Endothelial cell of umbilical vein (primary cell): Measurements from ENCODE around the gene NLRP4. TPM values are rescaled to one million over a fixed set of nuclear protein-coding genes. Genes with fewer than 3 reads are reported as not detected.

ENCODE experiments used
- BruUV-seq: library from RNA; stranded (reverse); fragments of 400-500 nt; replicated peaks from 2 replicates; lab custom pipeline; 2021; lab: Mats Ljungman, UMichigan
- CTCF ChIA-PET: fragments of 300-600, 350-600 bp; sonication (Branson Sonifier 250); formaldehyde crosslinking; loops from one replicate; lab custom pipeline; 2021; ENCODE audit warnings: antibody characterized with exemption, inconsistent platforms; lab: Charles Lee
- POLR2A ChIA-PET: fragments of 300-600, 350-600 bp; sonication (Branson Sonifier 250); formaldehyde crosslinking; loops from one replicate; lab custom pipeline; 2021; ENCODE audit warnings: antibody characterized with exemption, inconsistent platforms; lab: Charles Lee
- DNase-seq: peaks from one replicate; pipeline ENCODE4 v3.0.0-alpha.2; 2011; ENCODE audit warnings: low read depth, low spot score
- FAIRE-seq: peaks from 2 replicates; lab custom pipeline; 2011; peaks lifted over from hg19 to GRCh38; lab: Jason Lieb, UNC
- H2AFZ ChIP-seq: 2 replicates; pipeline ENCODE4 v1.6.0; 2012; ENCODE audit warnings: low read depth, low read length, control low read depth, inconsistent platforms
- H3K27ac ChIP-seq: 2 replicates; pipeline ENCODE4 v1.5.1; 2011; ENCODE audit warnings: low read depth, mild to moderate bottlenecking, control low read depth, low read length, moderate library complexity; ENCODE audit not compliant: insufficient read depth
- H3K27me3 ChIP-seq, 2 experiments: 2 replicates each; pipeline versions ENCODE4 v1.6.0 to v1.6.1; 2011; ENCODE audit warnings: low read length in 2 of 2, mixed read lengths in 1 of 2; ENCODE audit not compliant: control insufficient read depth in 2 of 2, insufficient read depth in 2 of 2
- H3K36me3 ChIP-seq, 2 experiments: 2 replicates in 1 of 2; 3 replicates in 1 of 2; pipeline ENCODE4 v1.5.1; 2011; ENCODE audit warnings: low read length in 2 of 2, mild to moderate bottlenecking in 1 of 2, moderate library complexity in 1 of 2; ENCODE audit not compliant: control insufficient read depth in 2 of 2, insufficient read depth in 2 of 2; ENCODE audit errors: extremely low read depth in 1 of 2
- H3K4me1 ChIP-seq: 3 replicates; pipeline ENCODE4 v1.5.1; 2011; ENCODE audit warnings: mild to moderate bottlenecking, low read length; ENCODE audit not compliant: control insufficient read depth, insufficient read depth; ENCODE audit errors: extremely low read depth
- H3K4me2 ChIP-seq: 2 replicates; pipeline ENCODE4 v1.6.1; 2011; ENCODE audit warnings: low read length, control low read depth, mixed read lengths; ENCODE audit not compliant: insufficient read depth
- H3K4me3 ChIP-seq, 3 experiments: fragments of 200-600 bp in 1 of 3; sonication (generic), shearing (Covaris generic) in 1 of 3; replicated peaks in 1 of 3; 2 replicates each; pipeline ENCODE4 v1.5.1; 2011 to 2016; ENCODE audit warnings: control low read depth in 3 of 3, low read length in 3 of 3, mild to moderate bottlenecking in 2 of 3, inconsistent platforms in 1 of 3, low read depth in 1 of 3, moderate library complexity in 1 of 3; ENCODE audit not compliant: insufficient read depth in 1 of 3
- H3K79me2 ChIP-seq: 2 replicates; pipeline ENCODE4 v1.6.0; 2012; ENCODE audit warnings: low read length, inconsistent platforms; ENCODE audit not compliant: control insufficient read depth, insufficient read depth
- H3K9ac ChIP-seq: replicated peaks from 2 replicates; pipeline ENCODE3; 2011; ENCODE audit warnings: low read length, control low read depth; ENCODE audit not compliant: insufficient read depth; ENCODE audit errors: extremely low read depth
- H3K9me1 ChIP-seq: replicated peaks from 3 replicates; pipeline ENCODE4 v1.6.0; 2011; ENCODE audit warnings: mild to moderate bottlenecking, low read length; ENCODE audit not compliant: control insufficient read depth, insufficient read depth; ENCODE audit errors: extremely low read depth
- H3K9me3 ChIP-seq: replicated peaks from 2 replicates; pipeline ENCODE4 v1.5.1; 2012; ENCODE audit warnings: low read length, inconsistent platforms; ENCODE audit not compliant: control insufficient read depth, insufficient read depth
- H4K20me1 ChIP-seq: replicated peaks from 2 replicates; pipeline ENCODE3; 2011; ENCODE audit warnings: mild to moderate bottlenecking, low read length; ENCODE audit not compliant: control insufficient read depth, insufficient read depth; ENCODE audit errors: extremely low read depth
- EZH2 ChIP-seq: IDR thresholded peaks from 2 replicates; pipeline ENCODE4 v1.6.1; 2012; ENCODE audit warnings: borderline replicate concordance, low read depth, mild to moderate bottlenecking, moderate library complexity, low read length, inconsistent platforms; ENCODE audit not compliant: severe bottlenecking
- FOS ChIP-seq: IDR thresholded peaks from 2 replicates; pipeline ENCODE4 v1.6.1; 2011; ENCODE audit warnings: mild to moderate bottlenecking, low read length, moderate library complexity, borderline replicate concordance; ENCODE audit not compliant: insufficient read depth
- GATA2 ChIP-seq: IDR thresholded peaks from 2 replicates; pipeline ENCODE4 v1.7.0; 2011; ENCODE audit warnings: low read depth, mild to moderate bottlenecking, moderate library complexity, mixed read lengths, low read length; ENCODE audit not compliant: insufficient read length, insufficient read depth
- JUN ChIP-seq: IDR thresholded peaks from 2 replicates; pipeline ENCODE4 v1.6.1; 2011; ENCODE audit warnings: borderline replicate concordance, low read depth; ENCODE audit not compliant: insufficient read length, insufficient read depth
- MYC ChIP-seq: IDR thresholded peaks from one replicate; pipeline ENCODE4 v1.6.1; 2011; ENCODE audit warnings: mild to moderate bottlenecking, low read depth, low read length
- POLR2A ChIP-seq: IDR thresholded peaks from 2 replicates; pipeline ENCODE4 v1.6.1; 2012; ENCODE audit warnings: low read depth, mild to moderate bottlenecking, control low read depth, low read length
- POLR2AphosphoS5 ChIP-seq: IDR thresholded peaks from 2 replicates; pipeline ENCODE4 v1.6.1; 2012; ENCODE audit warnings: low read depth, mild to moderate bottlenecking, control low read depth, low read length, moderate library complexity; ENCODE audit not compliant: insufficient read depth
- dilution Hi-C: fragments of 300-500 bp; cut with MboI; formaldehyde crosslinking; loops from one replicate; pipeline ENCODE4 v1.15.0; 2019; ENCODE audit warnings: low sequenced_read_pairs; ENCODE audit not compliant: extremely low pct_ligation_motif_present
- intact Hi-C: fragments of 100-400 bp; cut with micrococcal nuclease; formaldehyde crosslinking; loops from one replicate; pipeline ENCODE4 v1.10.0; 2022
- polyA plus RNA-seq, 4 experiments: library from polyadenylated mRNA; depleted of rRNA in 3 of 4; stranded (reverse) in 3 of 4; unstranded in 1 of 4; fragments of >200 nt; gene quantifications; 2 replicates each; pipeline versions ENCODE4 v1.2.1 to v1.2.3, GENCODE V29; 2011 to 2012; ENCODE audit warnings: missing spikeins in 1 of 4
- total RNA-seq: library from RNA; stranded (reverse); gene quantifications from 2 replicates; pipeline ENCODE4 v1.2.3, GENCODE V29; 2021
- TF ChIP-seq, protein P1 (sequence below), 2 donors: IDR thresholded peaks; 1 replicate in 1 of 2; 2 replicates in 1 of 2; pipeline ENCODE4 v1.5.1; 2011; ENCODE audit warnings: low read length in 2 of 2, mild to moderate bottlenecking in 2 of 2, moderate library complexity in 2 of 2, control low read depth in 1 of 2, inconsistent platforms in 1 of 2, low read depth in 1 of 2; ENCODE audit not compliant: insufficient read depth in 1 of 2; ENCODE audit errors: extremely low read depth in 1 of 2
- TF ChIP-seq, protein P2 (sequence below): IDR thresholded peaks from 2 replicates; pipeline ENCODE4 v1.6.1; 2011; ENCODE audit not compliant: insufficient read depth, insufficient read length

The NLRP4 gene
- total and polyA plus RNA-seq, 2 donors (not counting 3 experiments of a cell fraction or from before 2014, with no cell fraction given) = not detected

DNA sequence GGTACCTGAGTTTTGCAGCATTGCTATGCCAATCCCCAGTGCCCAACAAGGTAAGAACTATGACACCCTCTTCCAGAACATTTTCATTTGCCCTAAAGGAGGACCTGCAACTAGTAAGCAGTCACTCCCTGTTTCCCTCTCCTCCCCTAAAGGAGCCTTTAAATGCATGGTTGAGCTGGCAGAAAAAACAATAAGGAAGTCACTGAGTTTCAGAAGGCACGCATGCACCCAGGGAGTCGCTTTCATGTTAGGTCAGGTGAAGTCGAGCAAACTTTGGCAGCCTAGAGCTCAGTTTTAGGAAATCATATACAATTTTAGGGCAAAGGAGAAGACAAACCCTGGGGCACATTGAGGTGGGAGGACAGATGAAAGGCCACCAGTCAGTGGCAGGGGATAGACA is 16.3 kb upstream of the NLRP4 start:
- dilution Hi-C loops (no loop called here), intact Hi-C loops (no loop called here)
- CTCF ChIA-PET = no interaction called here
- BruUV-seq = no TSS peak
- Histone ChIP-seq H3K27me3 (no peaks in the 10 kb centered on the region), H2AFZ (no peak overlapping the region), H3K36me3 (no peaks in the 10 kb centered on the region), H3K27ac (no peak overlapping the region), H4K20me1 (no peaks in the 10 kb centered on the region), H3K9me1 (no peaks in the 10 kb centered on the region), H3K9me3 (no peaks in the 10 kb centered on the region), H3K4me2 (no peak overlapping the region), H3K79me2 (no peaks in the 10 kb centered on the region), H3K4me3 (no peak overlapping the region), H3K4me1 (no peaks in the 10 kb centered on the region), H3K9ac (no peak overlapping the region)
- no peak for FAIRE-seq
- DNase-seq = no peak
- TF ChIP-seq EZH2 = no peak
- POLR2A ChIA-PET = no interaction called here

DNA sequence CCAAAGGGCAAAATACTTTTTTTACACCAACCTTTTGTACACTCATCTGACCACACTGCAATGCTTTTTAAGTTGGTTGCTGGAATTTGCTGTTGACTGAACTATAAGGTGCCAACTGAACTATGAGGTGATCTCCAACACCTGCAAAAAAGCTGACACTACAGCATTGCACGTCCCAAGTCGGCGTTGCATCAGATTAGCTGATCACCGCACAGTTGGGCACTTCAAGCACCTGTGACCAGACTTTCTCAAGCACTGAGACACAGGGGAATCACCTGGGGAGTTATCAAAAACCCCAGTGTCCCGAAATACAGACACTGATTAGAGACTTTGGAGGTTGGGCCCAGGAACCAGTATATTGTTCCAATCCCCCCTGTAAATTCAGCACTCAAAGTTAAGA is 5.7 kb upstream of the NLRP4 start:
- H3K79me2 ChIP-seq = no peaks in the 10 kb centered on the region
- no peak overlapping the region for H2AFZ ChIP-seq
- no peaks in the 10 kb centered on the region for H4K20me1 ChIP-seq
- DNase-seq (no peak), FAIRE-seq (no peak)
- TF ChIP-seq GATA2 (no peak), FOS (no peak), EZH2 (no peak), MYC (no peak), JUN (no peak), POLR2A (no peak), POLR2AphosphoS5 (no peak)
- TF ChIP-seq, protein P1, sequence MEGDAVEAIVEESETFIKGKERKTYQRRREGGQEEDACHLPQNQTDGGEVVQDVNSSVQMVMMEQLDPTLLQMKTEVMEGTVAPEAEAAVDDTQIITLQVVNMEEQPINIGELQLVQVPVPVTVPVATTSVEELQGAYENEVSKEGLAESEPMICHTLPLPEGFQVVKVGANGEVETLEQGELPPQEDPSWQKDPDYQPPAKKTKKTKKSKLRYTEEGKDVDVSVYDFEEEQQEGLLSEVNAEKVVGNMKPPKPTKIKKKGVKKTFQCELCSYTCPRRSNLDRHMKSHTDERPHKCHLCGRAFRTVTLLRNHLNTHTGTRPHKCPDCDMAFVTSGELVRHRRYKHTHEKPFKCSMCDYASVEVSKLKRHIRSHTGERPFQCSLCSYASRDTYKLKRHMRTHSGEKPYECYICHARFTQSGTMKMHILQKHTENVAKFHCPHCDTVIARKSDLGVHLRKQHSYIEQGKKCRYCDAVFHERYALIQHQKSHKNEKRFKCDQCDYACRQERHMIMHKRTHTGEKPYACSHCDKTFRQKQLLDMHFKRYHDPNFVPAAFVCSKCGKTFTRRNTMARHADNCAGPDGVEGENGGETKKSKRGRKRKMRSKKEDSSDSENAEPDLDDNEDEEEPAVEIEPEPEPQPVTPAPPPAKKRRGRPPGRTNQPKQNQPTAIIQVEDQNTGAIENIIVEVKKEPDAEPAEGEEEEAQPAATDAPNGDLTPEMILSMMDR (IDR thresholded peaks at IDR 0.05; ENCODE audit: extremely low read depth in 1 of 2, insufficient read depth in 1 of 2, low read depth in 1 of 2, low read length in 2 of 2) = no peak
- TF ChIP-seq, protein P2, sequence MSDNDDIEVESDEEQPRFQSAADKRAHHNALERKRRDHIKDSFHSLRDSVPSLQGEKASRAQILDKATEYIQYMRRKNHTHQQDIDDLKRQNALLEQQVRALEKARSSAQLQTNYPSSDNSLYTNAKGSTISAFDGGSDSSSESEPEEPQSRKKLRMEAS = no peak
- no peak overlapping the region for H3K4me2 ChIP-seq
- no peak overlapping the region for H3K9ac ChIP-seq
- H3K4me1 ChIP-seq = no peaks in the 10 kb centered on the region
- ChIA-PET POLR2A (no interaction called here), CTCF (no interaction called here)
- BruUV-seq = no TSS peak
- intact Hi-C loops = no loop called here
- H3K27ac ChIP-seq = no peak overlapping the region
- H3K4me3 ChIP-seq = no peak overlapping the region
- dilution Hi-C loops = no loop called here
- H3K9me1 ChIP-seq = no peaks in the 10 kb centered on the region
- no peaks in the 10 kb centered on the region for H3K36me3 ChIP-seq
- no peaks in the 10 kb centered on the region for H3K9me3 ChIP-seq
- no peaks in the 10 kb centered on the region for H3K27me3 ChIP-seq
